Mucosa of gallbladder (tissue), 1 donor: ENCODE measurements around the gene TP53I11. TPM values are rescaled to one million over a fixed set of nuclear protein-coding genes. Genes with fewer than 3 reads are reported as not detected.
A peak's percentile ranks its signal among the peaks of the same experiment; 100 is the strongest.

Experiments
- DNase-seq: peaks from one replicate; pipeline ENCODE4 v3.0.0-alpha.2; 2020; ENCODE audit warnings: low spot score
- total RNA-seq: library from RNA; stranded (reverse); gene quantifications from one replicate; pipeline ENCODE4 v1.2.1, GENCODE V29; 2021
- donor health status: DM: no; HTN: no; CAD: no.

TP53I11 gene, protein sequence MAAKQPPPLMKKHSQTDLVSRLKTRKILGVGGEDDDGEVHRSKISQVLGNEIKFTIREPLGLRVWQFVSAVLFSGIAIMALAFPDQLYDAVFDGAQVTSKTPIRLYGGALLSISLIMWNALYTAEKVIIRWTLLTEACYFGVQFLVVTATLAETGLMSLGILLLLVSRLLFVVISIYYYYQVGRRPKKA
- total RNA-seq, result 133 TPM

DNA sequence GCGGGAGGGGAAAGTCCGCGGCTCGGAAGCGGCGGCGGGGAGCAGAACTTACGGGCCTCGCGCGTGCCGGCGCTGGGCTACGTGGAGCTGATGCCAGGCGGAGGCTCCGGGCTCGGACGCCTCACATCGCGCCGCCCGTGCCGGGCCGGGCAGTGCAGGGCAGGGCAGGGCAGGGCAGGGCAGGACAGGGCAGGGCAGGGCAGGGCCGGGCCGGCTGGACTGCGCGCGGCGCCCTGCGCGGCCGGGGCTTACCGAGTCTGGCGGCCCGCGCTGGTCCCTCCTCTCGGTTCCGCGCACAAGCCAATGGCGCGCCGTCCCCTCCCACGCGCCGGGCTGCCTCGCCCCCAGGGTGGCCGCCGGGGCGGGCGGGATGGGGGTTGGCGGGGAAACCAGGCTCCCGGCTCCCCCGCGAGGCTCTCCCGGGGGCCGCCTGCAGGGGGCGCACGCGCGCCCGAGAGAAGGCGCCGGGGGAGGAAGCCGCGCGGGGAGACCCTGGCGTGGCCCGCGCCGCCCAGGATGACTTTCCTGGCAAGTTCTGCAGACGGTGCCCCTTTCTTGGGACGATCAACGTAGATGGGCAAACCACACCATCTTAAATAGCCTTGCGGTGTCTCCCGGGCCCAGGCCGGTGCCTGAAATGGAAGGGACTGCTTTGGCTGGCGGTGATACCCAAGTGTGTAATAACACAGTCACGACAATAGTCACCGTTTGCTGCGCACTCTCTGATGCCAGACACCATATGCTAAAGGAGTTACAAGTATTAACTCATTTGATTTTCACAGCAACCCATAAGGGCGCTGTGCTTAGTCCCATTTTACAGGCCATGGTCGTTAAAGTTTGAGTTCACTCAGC lies at the start of gene TP53I11:
Gene TP53I11 (minus strand): TSS at position 259 of the 852 bp plus-strand sequence. CDS start 12,548 bp downstream, outside the sequence.
- DNase-seq, result peak; percentile 79

DNA sequence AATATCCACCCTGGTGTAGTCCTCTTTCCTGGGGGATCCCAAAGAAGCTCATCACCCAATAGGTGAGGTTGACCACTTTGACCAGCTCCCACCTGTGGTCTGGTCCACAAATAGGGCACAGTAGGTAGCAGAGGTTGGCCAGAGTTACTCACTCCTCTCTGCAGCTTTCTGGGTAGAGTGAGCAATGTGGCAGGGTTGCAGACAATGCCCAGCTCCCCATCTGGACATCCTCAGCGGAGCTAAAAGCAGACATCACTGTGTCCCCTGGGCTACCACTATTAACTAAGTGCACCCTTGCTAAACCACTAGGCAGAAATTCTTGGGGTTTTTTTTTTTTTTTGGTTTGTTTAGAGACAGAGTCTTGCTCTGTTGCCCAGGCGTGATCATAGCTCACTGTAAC lies 48.4 kb upstream of the TP53I11 start:
- DNase-seq, result no peak

DNA sequence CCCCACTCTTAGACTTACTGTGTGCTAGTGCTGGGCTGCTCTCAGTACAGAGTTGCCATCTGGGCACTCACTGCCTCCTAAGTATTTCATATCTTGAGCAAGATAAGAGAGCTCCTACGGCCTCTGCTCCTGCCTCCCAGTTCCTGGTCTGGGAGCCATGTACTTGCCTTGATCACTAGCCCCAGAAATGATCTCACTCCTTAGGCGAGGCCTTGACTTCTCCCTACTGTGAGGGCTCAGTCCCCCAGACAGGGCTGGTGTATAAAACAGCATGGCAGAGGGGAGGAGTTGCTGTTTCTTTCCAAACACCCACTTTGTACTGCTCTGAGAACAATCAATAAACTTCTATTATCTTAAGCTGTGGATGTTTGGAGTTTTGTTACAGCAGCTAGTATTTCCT lies 47.4 kb upstream of the TP53I11 start:
- no peak for DNase-seq

DNA sequence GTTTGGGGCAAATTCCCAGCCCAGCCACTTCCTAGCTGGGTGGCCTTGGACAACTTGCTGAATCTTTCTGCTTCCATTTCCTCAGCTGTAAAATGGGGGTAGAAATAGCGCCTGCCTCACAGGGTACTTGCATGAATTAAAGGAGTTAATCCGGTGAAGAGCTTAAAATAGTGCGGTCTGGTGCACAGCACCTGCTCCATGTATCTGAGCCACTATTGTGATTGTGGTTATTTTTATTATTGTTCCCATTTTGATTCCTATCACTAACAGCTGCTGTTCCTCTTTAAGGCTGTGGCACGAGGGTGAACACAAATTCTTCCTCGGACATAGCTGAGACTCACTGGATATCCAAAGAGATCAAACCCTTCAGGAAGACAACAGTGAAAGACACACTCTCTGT lies 46.9 kb upstream of the TP53I11 start:
- DNase-seq, result no peak

DNA sequence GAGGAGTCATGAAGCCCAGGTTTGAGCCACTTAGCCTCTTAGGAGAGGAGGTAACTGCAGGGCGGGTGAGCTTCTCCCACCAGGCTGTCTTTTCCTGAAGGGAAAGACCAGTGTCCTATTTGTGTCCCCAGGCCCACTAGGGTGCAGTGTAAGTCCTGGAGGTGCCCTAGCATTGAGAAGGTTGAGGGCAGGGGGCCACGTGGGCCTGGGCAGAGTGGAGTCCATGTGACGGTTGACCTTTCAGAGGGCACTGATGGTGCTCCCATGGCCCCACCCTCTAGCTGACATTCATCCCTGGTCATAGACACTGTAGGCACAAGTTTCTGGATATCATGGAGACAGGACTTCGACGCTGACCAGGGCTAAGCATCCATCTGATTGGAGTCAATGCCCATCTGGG lies 44.1 kb upstream of the TP53I11 start:
- no peak for DNase-seq

DNA sequence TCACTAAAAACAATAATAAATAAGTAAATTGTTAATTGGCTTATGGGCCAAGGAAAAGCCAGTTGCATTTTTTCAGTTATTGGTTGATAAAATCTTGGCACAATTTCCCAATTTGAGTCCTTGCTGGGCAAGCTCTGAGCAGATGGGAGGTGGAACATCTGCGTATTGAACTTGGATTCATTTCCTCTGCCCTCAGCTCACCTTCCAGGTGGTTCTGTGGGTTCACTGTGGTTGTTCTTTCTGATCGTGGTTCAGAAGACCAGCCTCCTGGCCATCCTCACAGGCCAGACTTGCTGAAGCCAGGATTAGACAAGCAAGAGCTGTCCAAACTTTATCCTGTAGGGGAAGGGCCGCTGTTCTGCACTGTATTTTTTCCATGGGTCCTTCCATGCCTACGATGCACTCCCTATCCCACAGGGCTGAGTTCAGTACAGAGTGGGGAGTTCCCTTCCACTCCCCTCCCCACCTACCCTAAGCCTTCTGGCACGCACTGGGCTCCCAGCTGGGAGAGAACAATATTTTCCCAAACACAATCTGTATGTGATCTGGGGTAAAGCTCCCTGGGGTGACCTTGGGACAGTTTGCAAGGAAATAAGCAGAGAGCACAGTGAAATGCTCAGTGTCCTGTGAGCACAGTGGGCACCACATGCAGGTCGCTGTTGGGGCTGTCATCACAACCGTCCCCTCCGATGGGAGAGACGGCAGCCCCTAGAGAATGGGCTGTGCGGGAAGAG lies 43.5 kb upstream of the TP53I11 start:
- DNase-seq, result no peak

DNA sequence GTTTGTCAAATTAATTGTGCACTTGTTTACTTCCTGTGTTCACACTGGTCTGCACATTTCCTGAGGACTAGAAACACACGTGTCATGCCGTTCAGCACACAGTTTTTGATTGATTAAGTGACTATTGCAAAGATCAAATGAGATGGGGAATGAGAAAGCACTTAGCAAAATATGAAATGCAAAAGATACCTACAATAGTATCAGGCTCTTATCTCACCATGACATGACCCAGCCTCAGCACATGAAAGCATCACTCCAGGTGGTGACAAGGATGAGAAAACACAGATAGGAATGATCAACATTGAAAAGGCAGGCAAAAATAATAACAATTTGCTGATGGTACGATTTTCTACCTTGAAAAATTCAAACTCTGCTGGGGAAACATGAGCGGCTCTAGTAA lies 42.1 kb upstream of the TP53I11 start:
- DNase-seq, result no peak

DNA sequence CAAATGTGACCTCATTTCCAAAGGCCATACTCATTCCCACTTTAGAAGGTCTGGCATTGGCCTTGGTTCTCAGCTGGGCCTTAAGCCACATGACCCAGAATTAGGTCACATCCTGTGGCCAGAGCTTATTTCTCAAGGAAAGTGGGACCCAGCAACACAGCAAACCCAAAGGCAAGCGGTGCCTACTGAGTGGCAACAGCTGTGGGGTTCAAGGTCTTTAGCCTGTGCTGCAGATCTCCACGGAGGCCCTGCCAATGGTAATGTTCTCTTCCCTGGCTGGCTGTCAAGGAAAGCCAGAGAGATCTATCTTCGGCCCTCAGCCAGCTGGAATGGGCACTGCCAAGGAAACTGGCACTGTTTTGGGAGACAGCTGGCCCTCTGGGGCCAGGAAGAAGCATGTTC lies 41.5 kb upstream of the TP53I11 start:
- no peak for DNase-seq

DNA sequence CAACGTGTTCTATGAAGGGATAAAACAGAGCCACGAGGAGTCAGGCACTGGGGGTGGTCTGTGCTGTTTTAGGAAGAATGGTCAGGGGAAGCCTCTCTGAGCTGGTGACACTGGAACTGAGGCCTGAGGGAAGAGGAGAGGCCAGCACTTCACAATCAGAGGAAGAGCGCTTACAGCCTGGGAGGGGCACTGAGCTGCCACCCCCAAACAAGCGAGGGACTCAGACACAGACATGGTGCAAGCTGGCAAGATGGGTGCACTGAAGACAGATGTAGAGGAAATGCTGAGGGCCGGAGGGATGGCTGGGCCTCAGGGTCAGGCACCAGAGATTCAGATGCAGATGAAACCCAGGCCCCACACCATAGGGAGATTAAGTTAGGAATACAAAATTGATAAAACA lies 40.0 kb upstream of the TP53I11 start:
- no peak for DNase-seq

DNA sequence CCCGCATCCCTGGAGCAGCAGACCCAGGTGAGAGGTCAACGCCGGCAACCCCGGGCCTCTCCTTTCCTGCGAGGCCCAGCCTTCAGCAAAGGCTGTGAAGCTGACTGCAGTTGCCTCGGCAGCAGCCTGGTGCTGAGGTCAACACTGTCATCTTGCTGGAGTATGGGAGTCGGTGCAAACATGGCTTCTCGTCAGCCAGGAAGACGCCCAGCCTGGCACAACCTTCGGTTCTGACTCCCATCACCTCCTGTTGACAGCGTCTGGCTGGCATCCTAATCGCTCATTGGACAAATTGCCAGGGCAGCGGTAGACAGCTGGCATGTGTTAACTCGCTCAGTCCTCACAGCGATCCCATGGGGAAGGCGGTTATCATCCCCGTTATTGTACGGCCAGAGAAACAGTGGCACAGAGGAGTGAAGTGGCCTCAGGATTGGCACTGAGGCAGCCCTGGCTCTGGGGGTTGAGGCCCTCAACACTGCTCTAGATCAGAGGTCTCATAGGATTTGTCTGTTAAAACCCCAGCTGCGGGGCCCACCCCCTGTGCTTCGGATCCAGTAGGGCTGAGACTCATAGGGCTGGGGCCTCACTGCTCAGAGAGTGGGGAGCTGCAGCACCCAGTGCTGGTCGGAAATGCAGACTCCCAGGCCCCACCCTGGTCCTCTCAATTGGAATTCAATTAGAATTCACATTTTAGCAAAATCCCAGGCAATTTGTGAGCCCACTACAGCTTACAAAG lies 39.3 kb upstream of the TP53I11 start:
- DNase-seq, result no peak

DNA sequence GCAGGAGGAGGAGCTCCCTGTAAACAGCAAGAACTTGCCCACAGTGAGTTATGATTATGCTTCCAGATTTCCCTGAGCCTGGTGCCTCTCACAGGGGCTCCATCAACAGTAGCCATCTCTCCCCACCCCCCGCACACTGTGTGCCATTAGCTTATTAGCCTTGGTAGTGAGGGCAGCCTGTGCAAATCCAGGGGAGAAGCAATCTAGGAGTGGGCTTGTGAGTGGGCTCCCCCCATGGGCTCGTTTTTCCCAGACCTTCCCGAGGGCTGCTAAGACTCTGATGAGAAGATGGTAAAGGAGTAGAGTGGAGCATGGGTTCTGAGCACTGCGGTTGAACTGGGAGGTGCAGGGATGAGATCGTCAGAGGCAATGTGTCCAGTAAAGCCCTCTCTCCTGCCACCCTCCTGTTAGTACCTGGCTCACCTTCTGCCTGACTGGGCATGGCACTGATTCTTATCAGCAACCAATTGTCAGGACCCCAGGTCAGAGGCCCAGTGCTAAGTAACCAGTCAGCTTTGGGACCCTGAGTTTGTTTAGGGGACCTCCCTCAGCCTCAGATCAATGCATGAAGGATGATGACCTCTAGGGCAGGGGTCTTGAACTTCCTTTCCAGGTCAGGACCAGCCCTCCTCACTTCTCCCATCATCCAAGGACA lies 38.4 kb upstream of the TP53I11 start:
- no peak for DNase-seq

DNA sequence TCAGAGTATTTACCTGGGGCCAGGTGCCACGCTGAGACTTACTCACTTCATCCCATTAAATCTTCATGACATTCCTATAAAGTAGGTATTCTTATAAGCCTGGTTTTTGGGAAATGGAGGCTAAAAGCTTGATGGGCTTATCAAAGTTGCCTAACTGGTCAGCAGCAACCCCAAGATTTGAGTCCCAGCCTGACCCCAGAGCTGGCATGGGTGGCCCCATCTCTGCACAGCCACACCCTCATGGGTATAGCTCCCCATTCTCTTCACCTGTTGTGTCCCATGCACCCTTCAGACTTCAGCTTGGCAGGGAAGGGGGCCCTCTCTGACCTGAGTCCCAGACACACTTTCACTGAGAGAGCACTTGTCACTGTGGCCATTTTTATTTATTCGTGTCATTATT lies 37.4 kb upstream of the TP53I11 start:
- no peak for DNase-seq

DNA sequence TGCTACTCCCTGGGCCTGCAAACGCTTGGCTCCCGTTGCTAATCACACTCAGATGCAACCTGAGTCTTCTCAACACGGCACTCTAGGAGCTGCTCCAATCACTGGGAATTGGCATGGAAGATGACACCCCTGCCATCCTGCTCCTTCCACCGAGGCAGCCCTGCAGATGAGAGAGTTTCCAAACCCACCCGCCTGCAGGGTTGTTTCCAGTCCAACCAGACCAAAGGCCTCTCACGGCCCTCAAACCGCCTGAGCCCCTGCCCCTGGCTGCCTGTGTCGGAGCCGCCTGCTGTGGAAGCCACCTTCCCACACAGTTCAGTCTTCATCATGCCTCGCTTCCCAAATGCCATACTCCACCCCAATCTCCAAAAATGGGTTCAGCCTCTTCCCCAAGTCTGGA lies 36.8 kb upstream of the TP53I11 start:
- no peak for DNase-seq

DNA sequence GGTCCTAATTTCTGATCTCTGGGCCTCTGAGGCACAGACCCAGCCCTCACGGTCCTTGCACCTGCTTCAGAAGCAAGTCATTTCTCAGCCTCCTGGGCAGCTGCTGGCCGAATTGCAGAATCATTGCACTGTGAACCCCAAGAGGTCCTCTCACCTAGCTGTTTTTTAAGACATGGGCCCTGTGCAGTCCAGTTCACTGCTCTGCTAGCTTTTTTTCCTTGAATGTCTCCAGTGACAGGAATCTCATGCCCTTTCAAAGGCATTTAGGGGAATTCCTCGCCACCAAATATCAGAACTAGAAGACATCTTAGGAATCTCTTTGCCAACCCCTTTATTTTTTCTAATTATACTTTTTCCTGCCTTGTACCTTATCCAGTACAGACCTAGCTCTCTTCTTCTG lies 35.6 kb upstream of the TP53I11 start:
- no peak for DNase-seq

DNA sequence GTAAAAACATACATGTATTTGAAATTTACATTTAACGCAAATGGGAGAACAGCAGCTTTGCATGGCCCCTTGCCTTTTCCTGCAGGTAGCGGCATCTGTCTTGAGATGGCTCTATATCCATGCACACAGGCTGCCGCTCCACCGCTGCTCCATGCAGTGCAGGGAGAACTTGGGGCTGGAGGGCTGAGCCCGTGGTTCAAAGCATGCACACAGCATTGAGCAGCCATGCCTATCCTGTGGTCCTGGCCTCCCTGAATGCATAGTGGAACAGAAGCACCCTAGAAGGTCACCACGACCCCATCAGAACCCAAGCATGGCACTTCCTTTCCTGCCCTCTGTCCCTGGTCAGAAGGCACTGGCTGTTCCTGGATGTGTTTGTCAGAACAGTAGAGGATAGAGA lies 35.0 kb upstream of the TP53I11 start:
- no peak for DNase-seq

DNA sequence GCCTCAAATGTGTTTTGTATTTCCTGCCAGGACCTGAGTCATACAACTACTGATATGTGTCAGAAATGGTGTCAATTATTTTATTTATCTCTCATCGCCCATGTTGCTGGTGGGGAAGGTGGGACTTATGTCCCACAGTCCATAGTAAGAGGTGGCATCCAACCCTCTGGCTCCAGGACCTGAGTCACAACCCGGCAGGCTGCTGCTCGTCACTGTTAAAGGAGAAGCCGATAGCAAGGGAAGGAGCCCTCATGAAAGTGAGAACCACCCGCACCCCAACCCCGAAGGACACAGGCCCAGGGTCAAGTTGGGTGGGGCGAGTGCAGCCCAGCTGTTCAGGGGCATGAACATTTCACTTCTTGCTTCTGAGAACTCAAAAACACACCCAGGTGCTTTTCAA lies 33.1 kb upstream of the TP53I11 start:
- no peak for DNase-seq

DNA sequence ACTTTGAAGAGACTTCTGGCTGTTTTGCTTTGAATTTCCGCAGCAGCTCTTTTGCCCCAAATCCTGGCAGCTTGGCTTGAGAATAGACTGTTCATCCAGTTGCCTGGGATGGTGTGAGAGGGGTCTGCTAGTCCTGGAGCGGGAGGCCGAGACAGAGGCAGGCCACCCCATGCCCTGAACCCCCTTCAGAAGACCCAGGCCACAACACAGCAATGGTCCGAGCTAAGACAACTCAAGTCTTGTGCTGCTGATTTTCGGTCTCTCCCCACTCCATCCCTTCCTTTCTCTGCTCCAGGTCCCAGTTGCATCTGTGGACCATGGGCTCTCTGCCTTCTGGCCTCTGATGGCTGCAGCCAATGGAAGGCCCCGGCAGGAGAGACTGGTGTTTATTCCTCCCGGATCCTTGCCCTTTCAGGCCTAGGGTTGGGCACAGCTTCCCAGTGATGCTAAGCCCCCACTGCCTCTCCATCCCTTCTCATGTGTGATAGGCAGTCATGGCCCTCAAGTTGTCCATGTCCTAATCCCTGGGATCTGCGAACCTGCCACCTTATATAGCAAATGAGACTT lies 31.9 kb upstream of the TP53I11 start:
- DNase-seq, result no peak

DNA sequence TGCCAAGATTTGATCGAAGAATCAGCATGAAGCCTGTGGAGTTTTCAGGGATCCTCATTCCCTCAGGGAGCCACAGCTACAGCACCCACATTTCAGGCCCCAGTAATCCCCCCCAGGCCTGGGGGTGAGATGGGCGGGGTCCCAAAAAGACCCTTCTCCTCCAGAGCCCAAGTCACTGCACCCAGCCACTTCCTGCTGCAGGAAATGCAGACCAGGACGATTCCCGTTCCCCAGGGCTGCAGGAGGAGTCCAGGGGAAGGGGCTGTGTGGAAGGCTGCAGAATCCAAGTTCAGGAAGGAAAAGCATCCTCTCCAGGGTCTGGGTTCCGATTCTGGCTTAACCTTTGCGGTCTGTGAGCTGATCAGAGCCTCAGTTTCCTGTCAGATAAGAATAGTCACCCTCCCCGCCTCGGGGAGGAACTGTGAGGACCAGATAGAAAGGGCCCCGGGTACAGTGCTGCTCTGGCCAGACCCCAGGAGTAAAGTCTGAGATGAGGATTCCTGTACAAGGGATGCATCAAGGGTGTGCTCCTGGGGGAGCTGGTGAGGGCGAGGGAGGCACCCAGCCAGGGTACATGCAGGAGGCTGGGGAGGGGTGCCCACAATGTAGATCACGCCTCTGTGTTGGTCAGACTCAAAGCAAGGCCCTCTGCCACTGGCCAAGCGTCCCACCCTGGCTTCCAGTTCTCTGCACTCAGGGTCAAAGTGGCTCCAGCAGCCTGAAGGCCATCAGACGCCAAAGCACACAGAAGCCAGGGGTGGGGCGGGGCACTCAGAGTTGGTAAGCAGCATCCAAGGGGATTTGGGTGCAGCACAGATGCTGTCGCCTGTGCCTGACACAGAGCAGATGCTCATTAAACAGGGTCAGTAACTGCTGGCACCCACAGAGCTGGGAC lies 30.1 kb upstream of the TP53I11 start:
- DNase-seq, result no peak

DNA sequence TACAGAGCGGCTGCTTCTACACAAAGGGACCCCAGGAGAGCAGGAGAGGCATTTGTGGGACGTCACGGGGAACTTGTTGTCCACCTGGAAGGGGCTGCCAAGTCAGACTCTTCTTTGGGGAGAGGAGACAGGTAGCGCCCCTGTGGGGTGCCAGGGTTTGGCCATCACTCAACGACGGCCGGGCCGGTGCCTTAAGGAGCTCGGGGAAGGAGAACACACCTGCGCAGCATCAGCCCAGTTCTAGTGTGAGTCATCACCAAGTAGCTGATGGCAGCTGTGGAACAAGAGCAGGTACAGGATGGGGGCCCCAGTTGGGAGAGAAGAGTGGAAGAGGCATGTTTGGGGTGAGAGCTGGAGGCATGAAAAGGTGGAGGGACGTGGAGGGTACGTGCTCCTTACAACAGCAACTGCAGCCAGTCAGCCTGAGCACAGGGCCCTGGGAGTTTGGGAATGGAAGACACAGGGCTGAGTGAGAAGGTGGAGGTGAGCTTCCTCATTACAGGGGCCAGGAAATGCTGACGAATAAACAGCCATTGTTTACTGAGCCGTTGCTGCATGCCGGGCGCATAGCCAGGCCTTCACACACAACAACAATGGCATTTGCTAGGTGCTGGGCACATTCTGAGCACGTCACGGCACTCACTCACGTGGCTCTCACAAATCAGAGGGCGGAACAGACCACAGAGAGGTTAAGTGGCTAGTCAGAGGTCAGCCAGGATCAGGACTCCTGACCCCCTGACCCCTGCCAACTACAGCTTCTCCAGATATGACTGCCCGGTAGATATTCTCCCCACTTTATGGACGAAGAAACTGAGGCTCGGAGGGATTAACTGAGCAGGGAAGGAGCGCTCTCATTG lies 29.1 kb upstream of the TP53I11 start:
- peak; percentile 90 for DNase-seq
